Measurements from ENCODE around the gene CTSD.

CTSD gene

GRCh38 chr11:1735271-1735670, 28.5 kb downstream of the CTSD start:
- TF ChIP-seq CTCF (conservative IDR thresholded peaks at IDR 0.05), result no peak
- no peak overlapping the region for H3K27ac ChIP-seq

- H3K27ac ChIP-seq, result no peak overlapping the region
- TF ChIP-seq CTCF (conservative IDR thresholded peaks at IDR 0.05), result no peak
Measured at GRCh38 chr11:1734641-1735081, 29.1 kb downstream of the CTSD start.

DNA sequence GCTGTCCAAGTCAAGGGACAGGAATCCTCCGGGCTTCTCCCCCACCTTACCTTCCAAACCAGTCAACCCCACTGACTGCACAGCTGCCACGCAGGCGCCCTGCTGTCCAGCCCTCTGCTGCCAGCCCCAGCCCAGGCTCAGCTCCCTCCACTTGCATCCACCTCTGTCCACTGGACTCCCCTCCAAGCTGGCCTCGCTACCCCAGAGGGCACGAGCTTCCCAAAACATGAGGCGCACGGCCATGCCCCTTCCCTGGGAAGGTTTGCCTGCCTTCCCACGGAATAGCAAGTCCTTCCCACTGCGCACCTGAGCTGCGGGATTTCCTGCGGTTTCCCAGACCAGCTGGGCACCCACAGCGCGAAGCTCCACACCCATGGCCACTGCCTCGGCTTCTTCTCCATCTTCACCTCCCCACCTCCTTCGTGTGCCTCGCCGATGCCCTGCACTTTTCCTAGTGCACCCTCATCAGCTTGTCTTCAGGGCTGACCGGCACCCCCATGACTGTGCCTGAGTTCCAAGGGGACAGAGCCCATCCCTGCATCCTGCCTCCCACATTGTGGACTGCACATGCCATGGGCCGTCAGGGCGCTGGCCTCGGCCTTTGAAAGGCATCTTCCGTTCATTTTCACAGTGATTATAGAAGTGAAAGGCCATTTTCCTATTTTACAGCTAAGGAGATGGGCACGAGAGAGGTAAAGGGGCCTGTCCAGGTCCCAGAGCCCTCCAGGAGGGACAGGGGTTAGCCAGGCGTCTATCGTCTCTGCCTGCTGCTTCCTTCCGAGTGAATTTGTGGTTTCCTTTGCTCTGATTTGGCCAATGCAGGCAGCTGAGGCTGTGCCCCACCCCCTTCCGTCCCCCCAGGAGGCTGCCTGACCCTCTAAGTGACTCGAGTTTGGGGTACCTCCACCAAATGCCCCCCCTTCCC, 29.7 kb downstream of the CTSD start:
- TF ChIP-seq CTCF (conservative IDR thresholded peaks at IDR 0.05), result no peak
- no peak overlapping the region for H3K27ac ChIP-seq

GRCh38 chr11:1733009-1733715, 30.6 kb downstream of the CTSD start:
- no peak for TF ChIP-seq CTCF (conservative IDR thresholded peaks at IDR 0.05)

DNA sequence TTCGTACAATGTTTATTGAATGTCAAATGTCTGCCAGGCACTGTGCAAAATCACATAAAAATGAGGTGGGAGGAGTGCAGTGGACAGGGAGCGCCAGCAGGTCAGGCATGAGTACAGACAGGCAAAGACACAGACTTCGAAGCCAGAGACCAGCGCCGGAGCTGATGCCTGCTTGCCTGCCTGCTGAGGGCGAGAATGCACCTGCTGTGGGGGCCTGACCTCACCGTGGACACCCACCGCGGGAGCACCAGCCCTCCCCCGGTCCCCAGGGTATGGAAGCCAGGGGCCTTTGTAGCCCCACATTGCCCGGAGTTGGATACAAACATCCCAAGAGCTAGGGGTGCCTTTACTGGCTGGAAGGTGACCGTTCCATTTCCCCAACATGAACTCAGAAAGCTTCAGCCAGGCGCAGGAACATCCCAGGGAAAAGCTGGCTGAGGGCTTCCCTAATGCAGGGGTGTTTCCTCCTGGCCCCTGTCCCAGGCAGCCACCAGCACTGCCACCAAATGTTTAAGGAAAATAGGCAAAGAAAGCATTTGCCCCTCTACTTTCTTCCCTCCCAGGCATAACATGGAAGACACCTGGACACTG, 31.2 kb downstream of the CTSD start:
- no peak overlapping the region for H3K27ac ChIP-seq
- no peak; the same call in 1 of the 2 replicates for TF ChIP-seq CTCF (conservative IDR thresholded peaks at IDR 0.05)

More at GRCh38 chr11:1733009-1733715, 30.6 kb downstream of the CTSD start:
- H3K27ac ChIP-seq, result no peak overlapping the region

DNA sequence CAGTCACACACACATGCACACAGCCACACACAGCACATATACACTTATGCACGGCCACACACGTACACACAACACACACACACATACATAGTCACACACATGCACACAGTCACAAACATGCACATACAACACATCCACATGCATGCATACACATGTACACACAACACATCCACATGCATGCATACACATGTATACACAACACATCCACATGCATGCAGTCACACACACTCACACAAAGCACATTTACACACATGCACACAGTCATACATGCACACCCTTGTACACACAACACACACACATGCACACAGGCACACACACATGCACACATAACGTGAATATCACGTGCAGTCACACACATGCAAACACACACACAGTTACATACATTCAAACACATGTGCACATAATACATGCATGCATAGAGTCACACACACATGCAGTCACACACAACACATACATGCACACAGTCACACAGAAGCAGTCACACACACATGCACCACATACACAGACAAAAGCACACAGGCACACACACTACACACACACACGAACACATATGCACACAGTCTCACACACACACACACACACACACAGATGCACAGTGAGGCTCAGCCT, 32.2 kb downstream of the CTSD start:
- H3K27ac ChIP-seq, result no peak overlapping the region
- no peak for TF ChIP-seq CTCF (conservative IDR thresholded peaks at IDR 0.05)
